K562 (cell line): ENCODE data around the gene TTC24. TPM values are rescaled to one million over a fixed set of nuclear protein-coding genes. Genes with fewer than 3 reads are reported as not detected.

ENCODE experiments used
- EP400 ChIP-seq: fragments of 450-650 bp; IDR thresholded peaks from 2 replicates; pipeline ENCODE4 v1.6.1; 2017; ENCODE audit warnings: antibody characterized with exemption, mild to moderate bottlenecking, moderate library complexity
- JUN ChIP-seq, 2 experiments: sonication (generic) in 1 of 2; formaldehyde crosslinking in 1 of 2; IDR thresholded peaks; 2 replicates each; pipeline versions ENCODE4 v1.6.1 to v1.8.0; 2012 to 2022; ENCODE audit warnings: borderline replicate concordance in 2 of 2, mild to moderate bottlenecking in 2 of 2, improper control_type of control experiment in 1 of 2, low read depth in 1 of 2, low read length in 1 of 2, missing genetic modification reagents in 1 of 2
- KDM1A ChIP-seq, 2 experiments: fragments of 450-650 bp; IDR thresholded peaks; 2 replicates each; pipeline ENCODE4 v1.6.1; 2016; ENCODE audit warnings: mild to moderate bottlenecking in 2 of 2
- NCOA2 ChIP-seq, 2 experiments: fragments of 450-650 bp; IDR thresholded peaks; 2 replicates each; pipeline ENCODE4 v1.6.1; 2018; ENCODE audit warnings: mild to moderate bottlenecking in 2 of 2, moderate library complexity in 1 of 2; ENCODE audit not compliant: partially characterized antibody in 2 of 2
- NFRKB ChIP-seq: fragments of 450-650 bp; IDR thresholded peaks from 2 replicates; pipeline ENCODE4 v1.6.1; 2016; ENCODE audit warnings: low read depth
- POLR2G ChIP-seq: fragments of 200-400 bp; formaldehyde crosslinking; IDR thresholded peaks from 2 replicates; pipeline ENCODE4 v1.6.1; 2017; ENCODE audit warnings: low read depth, mild to moderate bottlenecking, antibody characterized with exemption, low read length, moderate library complexity
- TCF7 ChIP-seq: sonication (generic); IDR thresholded peaks from 2 replicates; pipeline ENCODE4 v1.6.1; 2016; ENCODE audit warnings: antibody characterized with exemption, borderline replicate concordance
- ZNF133 ChIP-seq: fragments of 250-450 bp; sonication (Bioruptor Pico); IDR thresholded peaks from 2 replicates; pipeline ENCODE4 v1.4.0; 2020; ENCODE audit warnings: mild to moderate bottlenecking
- ZNF398 ChIP-seq: fragments of 250-450 bp; sonication (Bioruptor Pico); IDR thresholded peaks from 2 replicates; pipeline ENCODE4 v1.8.0; 2021; ENCODE audit warnings: moderate library complexity, mild to moderate bottlenecking, inconsistent platforms
- polyA plus RNA-seq, 8 experiments: library from polyadenylated mRNA; depleted of rRNA in 4 of 8; stranded (reverse) in 5 of 8; unstranded in 3 of 8; fragments of >200 nt; fragmentation: Nextera tagmentation in 2 of 8; fragmentation: Illumina TruSeq in 1 of 8; extraction: Ambion mirVana in 2 of 8; extraction: Trizol in 1 of 8; gene quantifications; 2 replicates each; pipeline versions ENCODE4 v1.2.1 to v1.2.3, GENCODE V29; 2011 to 2014; ENCODE audit warnings: inconsistent platforms in 1 of 8, missing spikeins in 1 of 8
- total RNA-seq, 7 experiments: library from RNA; depleted of rRNA in 6 of 7; stranded (reverse); fragments of >200 nt in 6 of 7; fragmentation: Illumina TruSeq in 2 of 7; extraction: Trizol in 2 of 7; gene quantifications; 2 replicates each; pipeline versions ENCODE4 v1.2.1 to v1.2.3, GENCODE V29; 2011 to 2021; ENCODE audit warnings: low replicate concordance in 1 of 7
- TF ChIP-seq, protein P1 (sequence below), 2 experiments: fragments of 150-350 bp in 1 of 2; IDR thresholded peaks; 2 replicates each; pipeline ENCODE4 v1.6.1; 2012 to 2016; ENCODE audit warnings: low read depth in 2 of 2, low read length in 2 of 2, mild to moderate bottlenecking in 1 of 2, moderate library complexity in 1 of 2
- TF ChIP-seq, protein P2 (sequence below): sonication (generic); formaldehyde crosslinking; IDR thresholded peaks from 2 replicates; pipeline ENCODE4 v1.8.1; 2022; ENCODE audit warnings: missing genetic modification reagents
- TF ChIP-seq, protein P3 (sequence below): fragments of 450-650 bp; IDR thresholded peaks from 2 replicates; pipeline ENCODE4 v1.6.1; 2018; ENCODE audit not compliant: partially characterized antibody
- TF ChIP-seq, protein P4 (sequence below): sonication (generic); formaldehyde crosslinking; IDR thresholded peaks from 2 replicates; pipeline ENCODE4 v1.8.0; 2022; ENCODE audit warnings: mild to moderate bottlenecking, missing genetic modification reagents, borderline replicate concordance

The TTC24 gene
- total and polyA plus RNA-seq, 9 of the 15 experiments (the other 6 are each of a cell fraction or from before 2014, with no cell fraction given) = not detected

GRCh38 chr1:156571919-156572662 lies 7.4 kb upstream of the TTC24 start, which contains the start of gene IQGAP3 (continued):
- TF ChIP-seq, protein P1, sequence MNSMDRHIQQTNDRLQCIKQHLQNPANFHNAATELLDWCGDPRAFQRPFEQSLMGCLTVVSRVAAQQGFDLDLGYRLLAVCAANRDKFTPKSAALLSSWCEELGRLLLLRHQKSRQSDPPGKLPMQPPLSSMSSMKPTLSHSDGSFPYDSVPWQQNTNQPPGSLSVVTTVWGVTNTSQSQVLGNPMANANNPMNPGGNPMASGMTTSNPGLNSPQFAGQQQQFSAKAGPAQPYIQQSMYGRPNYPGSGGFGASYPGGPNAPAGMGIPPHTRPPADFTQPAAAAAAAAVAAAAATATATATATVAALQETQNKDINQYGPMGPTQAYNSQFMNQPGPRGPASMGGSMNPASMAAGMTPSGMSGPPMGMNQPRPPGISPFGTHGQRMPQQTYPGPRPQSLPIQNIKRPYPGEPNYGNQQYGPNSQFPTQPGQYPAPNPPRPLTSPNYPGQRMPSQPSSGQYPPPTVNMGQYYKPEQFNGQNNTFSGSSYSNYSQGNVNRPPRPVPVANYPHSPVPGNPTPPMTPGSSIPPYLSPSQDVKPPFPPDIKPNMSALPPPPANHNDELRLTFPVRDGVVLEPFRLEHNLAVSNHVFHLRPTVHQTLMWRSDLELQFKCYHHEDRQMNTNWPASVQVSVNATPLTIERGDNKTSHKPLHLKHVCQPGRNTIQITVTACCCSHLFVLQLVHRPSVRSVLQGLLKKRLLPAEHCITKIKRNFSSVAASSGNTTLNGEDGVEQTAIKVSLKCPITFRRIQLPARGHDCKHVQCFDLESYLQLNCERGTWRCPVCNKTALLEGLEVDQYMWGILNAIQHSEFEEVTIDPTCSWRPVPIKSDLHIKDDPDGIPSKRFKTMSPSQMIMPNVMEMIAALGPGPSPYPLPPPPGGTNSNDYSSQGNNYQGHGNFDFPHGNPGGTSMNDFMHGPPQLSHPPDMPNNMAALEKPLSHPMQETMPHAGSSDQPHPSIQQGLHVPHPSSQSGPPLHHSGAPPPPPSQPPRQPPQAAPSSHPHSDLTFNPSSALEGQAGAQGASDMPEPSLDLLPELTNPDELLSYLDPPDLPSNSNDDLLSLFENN (IDR thresholded peaks at IDR 0.05; ENCODE audit: low read depth in 2 of 2, low read length in 2 of 2) = no peak
- TF ChIP-seq KDM1A (IDR thresholded peaks at IDR 0.05) = no peak
- 0 out of 2 replicates have a peak, but pooled peaks have one; percentile 34 for TF ChIP-seq JUN (IDR thresholded peaks at IDR 0.05; ENCODE audit: borderline replicate concordance, low read depth, low read length)
- no peak for TF ChIP-seq JUN (CRISPR knock-in tag; IDR thresholded peaks at IDR 0.05; ENCODE audit: borderline replicate concordance)
- peak; percentile 81 for TF ChIP-seq POLR2G
- TF ChIP-seq, protein P2, sequence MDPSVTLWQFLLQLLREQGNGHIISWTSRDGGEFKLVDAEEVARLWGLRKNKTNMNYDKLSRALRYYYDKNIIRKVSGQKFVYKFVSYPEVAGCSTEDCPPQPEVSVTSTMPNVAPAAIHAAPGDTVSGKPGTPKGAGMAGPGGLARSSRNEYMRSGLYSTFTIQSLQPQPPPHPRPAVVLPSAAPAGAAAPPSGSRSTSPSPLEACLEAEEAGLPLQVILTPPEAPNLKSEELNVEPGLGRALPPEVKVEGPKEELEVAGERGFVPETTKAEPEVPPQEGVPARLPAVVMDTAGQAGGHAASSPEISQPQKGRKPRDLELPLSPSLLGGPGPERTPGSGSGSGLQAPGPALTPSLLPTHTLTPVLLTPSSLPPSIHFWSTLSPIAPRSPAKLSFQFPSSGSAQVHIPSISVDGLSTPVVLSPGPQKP (CRISPR knock-in tag) = no peak
- TF ChIP-seq, protein P3, sequence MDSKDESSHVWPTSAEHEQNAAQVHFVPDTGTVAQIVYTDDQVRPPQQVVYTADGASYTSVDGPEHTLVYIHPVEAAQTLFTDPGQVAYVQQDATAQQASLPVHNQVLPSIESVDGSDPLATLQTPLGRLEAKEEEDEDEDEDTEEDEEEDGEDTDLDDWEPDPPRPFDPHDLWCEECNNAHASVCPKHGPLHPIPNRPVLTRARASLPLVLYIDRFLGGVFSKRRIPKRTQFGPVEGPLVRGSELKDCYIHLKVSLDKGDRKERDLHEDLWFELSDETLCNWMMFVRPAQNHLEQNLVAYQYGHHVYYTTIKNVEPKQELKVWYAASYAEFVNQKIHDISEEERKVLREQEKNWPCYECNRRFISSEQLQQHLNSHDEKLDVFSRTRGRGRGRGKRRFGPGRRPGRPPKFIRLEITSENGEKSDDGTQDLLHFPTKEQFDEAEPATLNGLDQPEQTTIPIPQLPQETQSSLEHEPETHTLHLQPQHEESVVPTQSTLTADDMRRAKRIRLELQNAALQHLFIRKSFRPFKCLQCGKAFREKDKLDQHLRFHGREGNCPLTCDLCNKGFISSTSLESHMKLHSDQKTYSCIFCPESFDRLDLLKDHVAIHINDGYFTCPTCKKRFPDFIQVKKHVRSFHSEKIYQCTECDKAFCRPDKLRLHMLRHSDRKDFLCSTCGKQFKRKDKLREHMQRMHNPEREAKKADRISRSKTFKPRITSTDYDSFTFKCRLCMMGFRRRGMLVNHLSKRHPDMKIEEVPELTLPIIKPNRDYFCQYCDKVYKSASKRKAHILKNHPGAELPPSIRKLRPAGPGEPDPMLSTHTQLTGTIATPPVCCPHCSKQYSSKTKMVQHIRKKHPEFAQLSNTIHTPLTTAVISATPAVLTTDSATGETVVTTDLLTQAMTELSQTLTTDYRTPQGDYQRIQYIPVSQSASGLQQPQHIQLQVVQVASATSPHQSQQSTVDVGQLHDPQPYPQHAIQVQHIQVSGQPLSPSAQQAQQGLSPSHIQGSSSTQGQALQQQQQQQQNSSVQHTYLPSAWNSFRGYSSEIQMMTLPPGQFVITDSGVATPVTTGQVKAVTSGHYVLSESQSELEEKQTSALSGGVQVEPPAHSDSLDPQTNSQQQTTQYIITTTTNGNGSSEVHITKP = no peak
- TF ChIP-seq ZNF398 (CRISPR knock-in tag) = no peak
- TF ChIP-seq, protein P4, sequence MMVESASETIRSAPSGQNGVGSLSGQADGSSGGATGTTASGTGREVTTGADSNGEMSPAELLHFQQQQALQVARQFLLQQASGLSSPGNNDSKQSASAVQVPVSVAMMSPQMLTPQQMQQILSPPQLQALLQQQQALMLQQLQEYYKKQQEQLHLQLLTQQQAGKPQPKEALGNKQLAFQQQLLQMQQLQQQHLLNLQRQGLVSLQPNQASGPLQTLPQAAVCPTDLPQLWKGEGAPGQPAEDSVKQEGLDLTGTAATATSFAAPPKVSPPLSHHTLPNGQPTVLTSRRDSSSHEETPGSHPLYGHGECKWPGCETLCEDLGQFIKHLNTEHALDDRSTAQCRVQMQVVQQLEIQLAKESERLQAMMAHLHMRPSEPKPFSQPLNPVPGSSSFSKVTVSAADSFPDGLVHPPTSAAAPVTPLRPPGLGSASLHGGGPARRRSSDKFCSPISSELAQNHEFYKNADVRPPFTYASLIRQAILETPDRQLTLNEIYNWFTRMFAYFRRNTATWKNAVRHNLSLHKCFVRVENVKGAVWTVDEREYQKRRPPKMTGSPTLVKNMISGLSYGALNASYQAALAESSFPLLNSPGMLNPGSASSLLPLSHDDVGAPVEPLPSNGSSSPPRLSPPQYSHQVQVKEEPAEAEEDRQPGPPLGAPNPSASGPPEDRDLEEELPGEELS (CRISPR knock-in tag) = no peak
- peak; percentile 84 for TF ChIP-seq EP400
- TF ChIP-seq NFRKB = peak; percentile 43; the same call in 1 of the 2 replicates
- TF ChIP-seq TCF7 = no peak
- TF ChIP-seq NCOA2 (IDR thresholded peaks at IDR 0.05; ENCODE audit: partially characterized antibody in 2 of 2) = no peak
- no peak for TF ChIP-seq ZNF133 (CRISPR knock-in tag)
